IPS-18c (cell line): ENCODE data around the gene AVL9.
"Not testable (repeated sequence)": the region's sequence is repeated elsewhere in the genome, so short reads cannot be mapped to it uniquely, and the experiment has no call there.

Experiments
- H3K4me3 ChIP-seq: 2 replicates; pipeline ENCODE4 v1.7.0; 2013; ENCODE audit warnings: low read depth, mild to moderate bottlenecking, low read length, moderate library complexity; ENCODE audit not compliant: insufficient read depth
- H3K9me3 ChIP-seq: one replicate; pipeline ENCODE4 v1.6.1; 2013; ENCODE audit warnings: mild to moderate bottlenecking, low read length, moderate library complexity; ENCODE audit not compliant: control insufficient read depth, insufficient read depth

Gene AVL9

DNA sequence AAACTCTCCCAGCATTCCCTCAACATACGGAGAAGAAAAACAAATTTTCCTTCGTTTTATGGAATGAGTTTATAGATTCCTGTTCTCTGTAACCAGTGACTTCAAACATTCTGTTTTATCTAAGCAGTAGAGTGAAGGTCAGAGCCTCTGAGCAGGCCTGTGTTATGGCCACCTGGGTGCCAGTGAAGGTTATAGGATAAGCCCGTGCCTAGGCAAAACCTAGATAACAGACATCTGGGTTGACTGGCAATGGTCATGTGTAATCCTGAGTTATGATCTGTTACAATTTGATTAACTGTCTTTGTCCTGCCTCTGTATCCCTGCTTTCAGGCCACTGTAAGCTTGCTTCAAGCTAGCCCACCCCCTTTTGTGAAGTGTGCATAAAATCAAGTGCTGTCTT is 13.4 kb upstream of the AVL9 start:
- H3K4me3 ChIP-seq = no peak overlapping the region
- H3K9me3 ChIP-seq = no peaks in the 10 kb centered on the region

DNA sequence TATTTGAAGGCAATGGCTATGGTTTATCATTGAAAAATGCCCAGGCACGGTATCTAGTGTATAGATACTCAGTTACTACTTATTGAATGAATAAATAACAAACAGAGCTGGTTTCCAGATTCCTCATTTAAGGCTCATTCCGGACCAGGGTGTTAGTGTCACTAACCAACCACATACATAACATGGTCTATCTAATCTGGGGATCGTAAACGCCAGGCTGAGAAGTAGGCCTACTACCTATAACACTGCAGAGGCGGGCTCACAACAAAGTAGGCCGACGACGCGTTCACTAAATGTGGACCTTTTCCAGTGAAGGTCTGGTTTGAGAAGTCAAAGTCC is 5.5 kb upstream of the AVL9 start:
- peak overlapping the region; percentile 84 for H3K4me3 ChIP-seq
- no peaks in the 10 kb centered on the region for H3K9me3 ChIP-seq

DNA sequence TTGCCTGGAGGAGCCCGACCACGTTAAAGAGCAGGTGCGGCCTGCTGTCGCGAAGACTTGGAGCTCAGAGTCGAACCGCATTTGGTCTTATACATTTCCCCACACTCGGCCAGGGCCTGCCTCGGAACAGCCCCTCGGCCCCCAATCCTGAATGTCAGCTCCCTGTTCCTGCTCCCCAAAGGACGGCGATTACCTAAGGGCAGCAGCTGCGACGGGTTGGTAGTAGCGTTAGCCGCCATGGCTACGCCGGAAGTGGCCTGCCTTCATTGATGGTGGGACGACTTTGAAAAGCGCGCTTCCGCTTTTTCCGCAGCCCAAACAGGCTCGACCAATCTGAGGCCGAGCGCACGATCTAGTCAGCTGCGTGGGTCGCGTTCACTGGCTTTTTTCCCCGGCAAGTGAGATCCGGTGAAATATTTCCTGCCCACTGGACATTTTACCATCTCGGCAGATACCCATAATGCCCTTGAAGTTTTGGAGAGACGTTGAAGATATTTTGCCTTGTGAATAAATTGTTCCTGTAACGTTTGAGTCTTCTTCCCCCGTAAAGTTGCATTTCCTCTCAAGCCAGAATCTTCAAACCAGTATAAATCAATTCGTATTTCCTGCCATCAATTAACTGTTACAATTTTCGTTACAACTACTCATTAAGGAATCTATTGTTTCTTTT is 5.0 kb upstream of the AVL9 start, which contains the start of gene LSM5:
Gene LSM5 (minus strand): TSS at position 254 of the 670 bp plus-strand sequence. CDS start 15 bp downstream, at position 239.
- Histone ChIP-seq H3K9me3 (no peaks in the 10 kb centered on the region), H3K4me3 (peak within 1 kb of the TSS; percentile 84)

DNA sequence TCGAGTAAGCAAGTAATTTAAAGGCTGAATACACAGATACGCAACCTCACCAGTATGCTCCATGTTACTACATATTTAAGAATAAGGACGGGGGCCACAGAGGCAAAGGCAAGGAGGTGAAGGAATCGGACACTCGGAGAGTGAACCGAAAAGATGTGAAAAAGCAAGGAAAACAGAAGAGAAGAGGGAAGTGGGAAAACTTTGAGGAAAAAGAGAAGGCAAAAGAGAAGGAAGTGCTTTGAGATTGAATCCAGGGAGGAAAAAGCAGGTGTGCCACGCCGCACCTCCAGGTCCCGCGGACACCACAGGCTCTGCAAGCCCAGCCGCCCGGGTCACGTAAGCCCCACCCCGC is 367 bp upstream of the AVL9 start:
- no peaks in the 10 kb centered on the region for H3K9me3 ChIP-seq
- H3K4me3 ChIP-seq = peak overlapping the region; percentile 80

DNA sequence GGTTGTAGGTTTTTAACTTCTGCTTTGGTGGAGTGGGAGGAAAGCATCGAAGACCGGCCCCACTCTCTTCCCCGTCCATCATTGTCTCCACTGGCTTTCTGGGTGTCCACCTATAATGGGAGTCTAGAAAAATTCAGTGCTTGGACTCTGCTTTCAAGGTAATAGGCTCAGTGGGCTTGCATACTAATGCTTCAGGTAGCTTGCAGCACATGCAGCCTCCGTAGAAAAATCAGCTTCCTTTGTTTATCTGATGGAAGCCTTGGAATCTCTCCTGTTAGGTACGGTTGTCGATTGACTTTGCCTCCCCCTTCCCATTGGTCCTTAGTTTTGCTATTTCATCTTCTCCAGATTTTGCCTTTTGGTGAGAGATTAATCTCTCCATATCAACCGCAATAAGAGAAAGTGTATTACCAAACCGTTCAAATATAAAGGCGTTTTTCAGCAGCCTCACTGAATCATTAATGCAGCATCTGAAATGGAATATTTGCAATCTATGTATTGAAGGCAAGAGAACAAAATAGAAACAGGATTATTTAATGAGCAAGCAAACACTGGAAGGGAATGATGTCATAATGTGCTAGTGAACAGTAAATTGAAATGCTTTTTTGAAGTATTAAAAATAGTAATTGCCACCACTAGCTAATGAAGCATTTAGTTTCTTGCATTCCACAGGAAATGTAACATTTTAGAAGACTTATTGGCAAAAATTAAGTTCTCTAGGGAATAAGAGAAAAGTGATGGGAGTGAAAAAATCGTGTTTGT is 944 bp downstream of the AVL9 start:
- H3K9me3 ChIP-seq = no peaks in the 10 kb centered on the region
- peak overlapping the region; percentile 94 for H3K4me3 ChIP-seq

DNA sequence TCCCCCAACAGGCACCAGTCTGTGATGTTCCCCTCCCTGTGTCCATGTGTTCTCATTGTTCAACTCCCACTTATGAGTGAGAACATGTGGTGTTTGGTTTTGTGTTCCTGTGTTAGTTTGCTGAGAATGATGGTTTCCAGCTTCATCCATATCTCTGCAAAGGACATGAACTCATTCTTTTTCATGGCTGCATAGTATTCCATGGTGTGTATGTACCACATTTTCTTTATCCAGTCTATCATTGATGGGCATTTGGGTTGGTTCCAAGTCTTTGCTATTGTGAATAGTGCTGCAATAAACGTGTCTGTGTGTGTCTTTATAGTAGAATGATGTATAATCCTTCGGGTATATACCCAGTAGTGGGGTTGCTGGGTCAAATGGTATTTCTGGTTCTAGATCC is 4.5 kb downstream of the AVL9 start:
- H3K9me3 ChIP-seq = not testable (repeated sequence)

DNA sequence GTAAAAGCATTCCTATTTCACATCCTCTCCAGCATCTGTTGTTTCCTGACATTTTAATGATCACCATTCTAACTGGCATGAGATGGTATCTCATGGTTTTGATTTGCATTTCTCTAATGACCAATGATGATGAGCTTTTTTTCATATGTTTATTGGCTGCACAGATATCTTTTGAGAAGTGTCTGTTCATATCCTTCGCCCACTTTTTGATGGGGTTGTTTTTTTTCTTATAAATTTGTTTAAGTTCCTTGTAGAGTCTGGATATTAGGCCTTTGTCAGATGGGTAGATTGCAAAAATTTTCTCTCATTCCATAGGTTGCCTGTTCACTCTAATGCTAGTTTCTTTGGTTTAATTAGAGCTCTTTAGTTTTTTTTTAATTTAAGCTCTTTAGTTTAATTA is 4.9 kb downstream of the AVL9 start:
- not testable (repeated sequence) for H3K9me3 ChIP-seq, H3K4me3 ChIP-seq

More for the DNA sequence above, 4.5 kb downstream of the AVL9 start:
- H3K4me3 ChIP-seq = not testable (repeated sequence)

DNA sequence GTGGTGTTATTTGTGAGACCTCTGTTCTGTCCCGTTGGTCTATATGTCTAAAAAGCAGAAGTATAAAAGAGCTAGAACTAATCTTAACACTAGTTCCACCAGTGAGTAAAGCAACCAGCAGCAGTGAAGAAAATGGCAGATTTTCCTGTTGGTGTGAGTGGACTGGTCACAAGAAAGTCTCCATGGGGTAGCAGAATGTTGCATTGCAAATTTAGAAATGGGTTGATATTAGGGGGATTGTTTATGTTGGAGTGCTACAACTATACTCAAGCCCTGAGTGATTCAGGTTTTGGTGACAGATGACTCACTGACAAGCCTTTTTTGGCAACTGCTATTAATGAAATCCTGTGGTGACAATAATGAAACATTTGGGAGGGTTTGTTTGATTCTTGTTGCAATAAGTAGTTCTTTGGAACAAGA is 5.6 kb downstream of the AVL9 start:
- Histone ChIP-seq H3K9me3 (no peaks in the 10 kb centered on the region), H3K4me3 (no peak overlapping the region)

DNA sequence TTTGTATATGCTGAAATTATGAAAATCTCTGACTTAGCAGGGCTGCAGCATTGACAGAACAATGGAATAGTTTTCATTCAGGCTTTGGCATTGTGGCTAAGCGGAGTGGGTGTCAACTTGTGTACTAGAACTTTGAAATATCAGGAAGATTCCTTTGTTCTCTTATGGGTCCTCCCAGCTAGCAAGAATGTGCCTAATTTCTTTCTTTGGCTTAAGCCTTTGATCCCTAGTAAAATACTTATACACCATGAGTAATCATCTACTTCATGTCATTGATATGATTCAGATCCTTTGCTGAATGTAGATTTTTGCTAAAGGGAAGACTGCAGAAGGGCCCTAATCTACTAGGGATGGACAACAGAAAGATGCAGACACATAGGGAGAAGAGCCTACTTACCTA is 6.2 kb downstream of the AVL9 start:
- H3K9me3 ChIP-seq = no peaks in the 10 kb centered on the region
- no peak overlapping the region for H3K4me3 ChIP-seq

DNA sequence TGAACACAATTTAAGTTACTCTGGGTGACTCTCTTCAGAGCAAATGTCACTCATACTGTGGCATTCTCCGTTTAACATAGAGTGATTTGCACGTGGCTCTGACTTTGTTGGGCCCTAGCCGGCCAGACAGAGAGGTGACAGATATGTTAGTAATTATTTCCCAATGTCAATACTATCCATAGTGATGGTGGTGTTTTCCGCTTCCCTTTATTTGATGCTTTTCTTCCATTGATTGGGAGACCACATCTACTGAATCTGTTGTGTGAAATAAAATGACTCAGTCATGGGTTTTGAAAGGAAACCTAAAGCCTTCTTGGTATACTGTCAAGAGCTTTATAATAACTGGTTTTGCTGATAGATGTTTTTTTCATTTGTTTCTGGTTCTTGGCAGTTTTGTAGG is 7.4 kb downstream of the AVL9 start:
- H3K4me3 ChIP-seq = no peak overlapping the region

DNA sequence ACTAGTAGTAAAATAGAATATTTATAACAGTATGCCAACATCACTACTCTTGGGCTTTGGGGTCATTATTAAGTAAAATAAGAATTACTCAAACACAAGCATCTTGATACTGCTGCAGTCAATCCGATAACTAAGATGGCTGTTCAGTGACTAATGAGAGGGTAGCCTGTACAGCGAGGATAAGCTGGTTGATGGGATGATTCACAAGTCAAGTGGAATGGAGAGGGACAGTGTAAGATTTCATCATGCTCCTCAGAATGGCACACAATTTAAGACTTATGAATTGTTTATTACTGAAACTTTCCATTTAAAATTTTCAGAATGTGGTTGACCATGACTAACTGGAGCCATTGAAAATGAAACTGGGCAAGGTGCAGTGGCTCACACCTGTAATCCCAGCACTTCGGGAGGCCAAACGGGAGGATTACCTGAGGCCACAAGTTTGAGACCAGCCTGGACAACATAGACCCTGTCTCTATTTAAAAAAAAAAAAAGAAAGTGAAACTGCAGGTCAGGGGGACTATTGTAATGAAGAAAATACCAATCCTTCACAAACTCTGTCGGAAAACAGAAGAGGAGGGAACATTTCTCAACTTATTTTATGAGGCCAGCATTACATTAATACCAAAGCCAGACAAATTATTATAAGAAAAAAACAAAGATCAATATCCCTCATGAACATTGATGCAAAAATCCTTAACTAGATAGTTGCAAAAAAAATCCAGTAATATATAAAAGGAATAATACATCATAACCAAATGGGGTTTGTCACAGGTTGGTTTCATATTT is 11.2 kb downstream of the AVL9 start:
- no peak overlapping the region for H3K4me3 ChIP-seq
- H3K9me3 ChIP-seq = no peaks in the 10 kb centered on the region

More for the DNA sequence above, 7.4 kb downstream of the AVL9 start:
- no peaks in the 10 kb centered on the region for H3K9me3 ChIP-seq

DNA sequence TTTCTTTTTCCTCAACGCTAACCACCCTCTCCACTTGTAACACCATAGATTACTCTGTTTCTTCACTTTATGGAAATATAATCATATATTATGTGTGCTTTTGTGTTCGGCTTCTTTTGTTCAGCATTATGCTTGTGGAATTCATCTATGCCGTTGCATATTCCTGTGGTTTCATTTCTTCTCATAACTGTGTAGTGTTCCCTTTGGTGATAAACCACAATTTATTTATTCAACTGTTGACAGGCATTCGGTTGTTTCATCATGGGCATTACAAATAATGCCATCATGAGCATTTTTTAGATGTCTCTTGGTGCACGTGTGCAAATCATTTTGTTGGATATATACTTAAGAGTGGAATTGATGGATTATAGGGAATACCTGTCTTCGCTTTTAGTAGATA is 12.1 kb downstream of the AVL9 start:
- Histone ChIP-seq H3K9me3 (no peaks in the 10 kb centered on the region), H3K4me3 (no peak overlapping the region)

DNA sequence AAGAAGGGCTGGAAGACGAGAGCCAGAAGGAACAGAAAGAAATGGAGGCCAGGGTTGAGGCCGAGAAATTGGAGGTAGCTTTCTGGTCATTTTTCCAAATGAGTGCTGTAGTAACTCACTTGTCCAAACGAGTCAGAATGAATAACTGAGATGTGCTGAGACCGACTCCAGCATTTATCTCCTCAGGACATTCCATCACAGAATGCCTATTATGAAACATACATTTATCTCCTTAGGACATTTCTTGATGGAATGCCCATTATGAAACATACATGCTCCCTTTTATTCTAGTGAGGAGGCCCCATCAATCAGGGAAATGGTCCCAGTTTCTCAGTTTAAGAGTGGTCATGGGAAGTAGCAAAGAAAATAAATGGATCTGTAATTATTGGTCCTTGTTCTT is 16.5 kb downstream of the AVL9 start:
- Histone ChIP-seq H3K9me3 (peaks cover 17% of the 10 kb centered on the region), H3K4me3 (no peak overlapping the region)

DNA sequence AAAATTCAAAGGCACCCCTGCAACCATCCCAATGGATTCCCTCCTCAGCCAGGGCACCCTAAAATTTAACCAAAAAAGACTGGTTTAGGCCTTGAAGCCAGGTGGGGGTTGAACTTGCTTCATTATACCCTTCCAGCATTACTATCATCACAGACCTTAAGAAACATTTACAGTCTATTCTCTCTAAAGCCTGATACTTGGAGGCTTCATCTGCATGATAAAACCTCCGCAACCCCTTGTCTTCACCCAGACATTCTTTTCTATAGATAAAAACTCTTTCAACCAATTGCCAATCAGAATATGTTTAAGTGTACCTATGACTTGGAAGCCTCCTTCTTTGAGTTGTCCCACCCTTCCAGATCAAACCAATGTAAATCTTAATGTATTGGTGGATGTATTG is 17.9 kb downstream of the AVL9 start:
- H3K4me3 ChIP-seq = no peak overlapping the region
- peaks cover 17% of the 10 kb centered on the region for H3K9me3 ChIP-seq

DNA sequence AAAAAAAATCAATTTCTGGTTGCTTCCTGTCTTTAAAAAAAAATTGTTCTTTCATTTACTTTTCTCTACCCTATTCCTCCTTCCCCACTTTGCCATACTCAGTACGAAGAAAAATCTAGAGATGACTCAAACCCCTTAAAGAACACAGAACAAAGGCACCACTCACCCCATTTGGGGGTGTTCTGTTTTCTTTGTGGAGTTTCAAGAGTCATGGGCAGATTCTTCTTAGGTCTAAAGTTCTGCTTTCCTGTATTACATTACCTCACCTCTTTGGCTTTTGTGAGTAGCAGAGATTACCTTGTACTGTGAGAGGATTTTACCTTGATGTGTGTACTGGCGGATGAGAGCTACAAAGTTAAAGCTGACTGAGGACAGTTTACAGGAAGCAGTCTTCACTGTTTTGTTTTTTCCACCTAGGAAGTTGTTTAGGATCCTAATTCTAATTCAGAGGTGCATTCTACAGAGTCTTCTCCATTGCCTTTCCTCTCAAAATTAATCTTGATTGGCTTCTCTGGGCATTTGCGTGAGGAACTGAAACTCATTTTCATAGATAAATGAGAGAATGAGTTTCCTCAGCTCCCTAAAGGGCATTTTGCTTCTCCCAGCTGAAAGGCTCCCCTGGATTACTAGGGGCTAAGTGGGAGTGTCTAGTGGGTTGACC is 20.7 kb downstream of the AVL9 start:
- Histone ChIP-seq H3K9me3 (peaks cover 26% of the 10 kb centered on the region), H3K4me3 (no peak overlapping the region)

DNA sequence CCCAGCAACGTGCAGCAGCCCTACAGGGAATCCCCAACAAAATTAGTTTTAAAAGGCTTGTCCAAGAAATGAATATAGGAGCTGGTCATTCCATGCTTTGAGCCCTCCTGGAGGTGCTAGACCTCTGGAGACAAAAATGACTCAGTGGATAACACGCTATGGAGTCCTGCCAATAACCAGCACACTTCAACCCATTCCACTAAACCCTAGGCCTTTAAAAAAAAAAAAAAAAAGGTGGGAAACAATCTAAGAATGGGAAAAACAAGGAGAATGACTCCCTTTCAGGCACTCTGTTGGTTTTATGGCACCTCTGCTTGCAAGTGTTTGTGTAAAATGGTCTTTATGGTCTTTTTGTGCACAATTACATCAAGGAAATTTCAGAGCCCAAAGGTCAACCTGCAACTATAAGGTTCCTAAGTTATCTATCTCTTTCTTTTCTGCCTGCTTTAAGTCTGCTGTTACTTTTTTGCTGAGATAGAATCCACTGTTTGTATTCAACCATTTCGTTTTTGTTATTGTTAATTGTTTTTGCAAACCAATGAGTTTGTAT is 21.3 kb downstream of the AVL9 start:
- H3K4me3 ChIP-seq = no peak overlapping the region
- peaks cover 28% of the 10 kb centered on the region for H3K9me3 ChIP-seq

DNA sequence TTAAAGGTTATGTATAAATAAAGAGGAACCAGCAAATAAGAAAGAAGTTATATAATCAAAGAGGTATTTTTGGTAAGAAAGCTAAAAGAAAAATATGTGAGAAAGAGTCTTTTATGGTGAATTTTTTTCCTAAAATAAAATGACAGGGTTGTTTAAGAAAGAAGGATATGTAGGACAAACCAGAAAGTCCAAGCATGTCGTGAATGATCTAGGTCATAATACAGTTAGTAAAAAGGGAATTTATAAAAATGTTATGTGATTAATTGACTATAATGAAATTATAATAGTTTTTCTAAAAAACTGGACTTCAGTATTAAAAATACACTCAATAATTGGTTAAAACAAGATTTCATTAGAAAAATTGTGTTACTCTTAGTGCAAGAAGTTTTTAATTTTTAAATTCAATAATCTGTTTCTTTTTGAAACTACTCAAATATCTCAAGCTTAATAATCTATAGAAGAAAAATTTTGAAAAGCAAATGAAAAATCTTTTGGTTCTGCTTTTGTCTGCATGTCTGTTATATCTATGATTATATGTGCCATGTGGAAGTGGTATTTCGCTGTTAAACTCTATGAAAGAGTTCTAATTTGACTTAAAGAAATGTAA is 23.3 kb downstream of the AVL9 start:
- H3K9me3 ChIP-seq = peaks cover 35% of the 10 kb centered on the region
- no peak overlapping the region; the same call in 1 of the 2 replicates for H3K4me3 ChIP-seq
